ENCODE measurements around the gene UBE2U. TPM values are rescaled to one million over a fixed set of nuclear protein-coding genes. Genes with fewer than 3 reads are reported as not detected.

Gene UBE2U
- total RNA-seq, 1 experiment from 2014 or later: not detected

GRCh38 chr1:64235181-64235580 is 31.8 kb downstream of the UBE2U start:
- TF ChIP-seq RAD21 (IDR thresholded peaks at IDR 0.05; ENCODE audit: low read depth): no peak
- no peak for TF ChIP-seq ZNF274 (IDR thresholded peaks at IDR 0.05; ENCODE audit: low read depth, low read length)
- TF ChIP-seq ZBTB33 (IDR thresholded peaks at IDR 0.05; ENCODE audit: extremely low read depth, insufficient replicate concordance, low read length): no peak
- no peak for TF ChIP-seq CTCF (IDR thresholded peaks at IDR 0.05 in 2 of 3, conservative IDR thresholded peaks at IDR 0.05 in 1 of 3; ENCODE audit: borderline replicate concordance in 1 of 3, insufficient read depth in 1 of 3, low read depth in 2 of 3, low read length in 2 of 3)
- no peak for TF ChIP-seq EGR1 (IDR thresholded peaks at IDR 0.05; ENCODE audit: low read depth)
- TF ChIP-seq REST (IDR thresholded peaks at IDR 0.05; ENCODE audit: low read depth): no peak
- TF ChIP-seq YY1 (IDR thresholded peaks at IDR 0.05; ENCODE audit: extremely low read depth, insufficient replicate concordance, low read depth, low read length): no peak
- TF ChIP-seq ATF3 (IDR thresholded peaks at IDR 0.05): no peak
- Histone ChIP-seq H3K27me3 (ENCODE audit: insufficient read depth, low read length) (no peaks in the 10 kb centered on the region), H3K4me2 (ENCODE audit: low read length) (no peak overlapping the region), H3K9me3 (ENCODE audit: control insufficient read depth in 1 of 2, insufficient read depth in 1 of 2, low read depth in 1 of 2, low read length in 2 of 2) (no peaks in the 10 kb centered on the region), H3K79me2 (ENCODE audit: insufficient read depth, low read length) (no peaks in the 10 kb centered on the region), H3K9me2 (ENCODE audit: insufficient read depth) (no peaks in the 10 kb centered on the region), H3K9ac (ENCODE audit: low read length) (no peak overlapping the region), H3K27ac (ENCODE audit: low read depth, low read length) (no peak overlapping the region), H4K20me1 (ENCODE audit: insufficient read depth) (no peaks in the 10 kb centered on the region), H3K4me1 (ENCODE audit: control insufficient read depth in 1 of 2, insufficient read depth in 2 of 2, low read length in 2 of 2) (peaks cover 0 to 7% of the 10 kb centered on the region in 2 experiments; a peak in 1 of 4 replicates), H3K36me3 (ENCODE audit: control insufficient read depth in 1 of 2, insufficient read depth in 2 of 2, low read length in 2 of 2) (no peaks in the 10 kb centered on the region), H3K4me3 (replicated peaks in 1 of 2; ENCODE audit: low read depth in 1 of 2, low read length in 2 of 2) (no peak overlapping the region), H2AFZ (ENCODE audit: low read depth, low read length, poor library complexity, severe bottlenecking) (no peak overlapping the region)
- ATAC-seq: no peak
- ChIA-PET RAD21 (ENCODE audit: low non-redundant PET in 1 of 2, low total read pairs in 2 of 2, uncharacterized antibody in 2 of 2, unreplicated experiment in 2 of 2) (no interaction called here), POLR2A (no interaction called here), CTCF (no interaction called here)
- no TSS peak for BruUV-seq (replicated peaks)
- intact Hi-C loops (cut with micrococcal nuclease): no loop called here
- no peak for DNase-seq (ENCODE audit: low read depth, low spot score)
